ENCODE data around the gene TRIM17. TPM values are rescaled to one million over a fixed set of nuclear protein-coding genes. Genes with fewer than 3 reads are reported as not detected.

The TRIM17 gene
- total RNA-seq, 1 donor from 2014 or later = 9.4 TPM

GRCh38 chr1:228445843-228446650 is 29.4 kb upstream of the TRIM17 start:
- no peak for TF ChIP-seq CTCF (conservative IDR thresholded peaks at IDR 0.05)
- H3K9me3 Mint-ChIP-seq = peaks cover 4% of the 10 kb centered on the region
- no peaks in the 10 kb centered on the region for H3K36me3 Mint-ChIP-seq
- H3K4me3 Mint-ChIP-seq = peak overlapping the region; percentile 86
- peaks cover 16% of the 10 kb centered on the region for H3K4me1 Mint-ChIP-seq (ENCODE audit: unreplicated experiment)
- no peak for DNase-seq (ENCODE audit: extremely low spot score, unreplicated experiment)
- H3K27ac Mint-ChIP-seq = peak overlapping the region; percentile 81
- peaks cover 24% of the 10 kb centered on the region for H3K27me3 Mint-ChIP-seq

- Mint-ChIP-seq H3K27ac (peak overlapping the region; percentile 81), H3K9me3 (peaks cover 4% of the 10 kb centered on the region), H3K4me1 (ENCODE audit: unreplicated experiment) (peaks cover 16% of the 10 kb centered on the region), H3K27me3 (peaks cover 29% of the 10 kb centered on the region), H3K4me3 (peak overlapping the region; percentile 86), H3K36me3 (no peaks in the 10 kb centered on the region)
- DNase-seq (ENCODE audit: extremely low spot score, unreplicated experiment) = no peak
- no peak for TF ChIP-seq CTCF (conservative IDR thresholded peaks at IDR 0.05)
Measured at GRCh38 chr1:228445490-228445842, 28.8 kb upstream of the TRIM17 start.

GRCh38 chr1:228443395-228443794 is 26.7 kb upstream of the TRIM17 start:
- Mint-ChIP-seq H3K36me3 (no peaks in the 10 kb centered on the region), H3K9me3 (peaks cover 3% of the 10 kb centered on the region), H3K27me3 (peaks cover 32% of the 10 kb centered on the region), H3K27ac (no peak overlapping the region), H3K4me1 (ENCODE audit: unreplicated experiment) (peaks cover 20% of the 10 kb centered on the region), H3K4me3 (no peak overlapping the region)
- DNase-seq (ENCODE audit: extremely low spot score, unreplicated experiment) = no peak
- no peak for TF ChIP-seq CTCF (conservative IDR thresholded peaks at IDR 0.05)

GRCh38 chr1:228440761-228441500 is 24.3 kb upstream of the TRIM17 start:
- no peak overlapping the region for H3K27ac Mint-ChIP-seq
- H3K4me1 Mint-ChIP-seq (ENCODE audit: unreplicated experiment) = peaks cover 13% of the 10 kb centered on the region
- TF ChIP-seq CTCF (conservative IDR thresholded peaks at IDR 0.05) = no peak
- peaks cover 24% of the 10 kb centered on the region for H3K27me3 Mint-ChIP-seq
- no peaks in the 10 kb centered on the region for H3K36me3 Mint-ChIP-seq
- H3K4me3 Mint-ChIP-seq = no peak overlapping the region
- no peak for DNase-seq (ENCODE audit: extremely low spot score, unreplicated experiment)
- no peaks in the 10 kb centered on the region for H3K9me3 Mint-ChIP-seq

GRCh38 chr1:228438266-228438665 is 21.6 kb upstream of the TRIM17 start:
- Mint-ChIP-seq H3K4me1 (ENCODE audit: unreplicated experiment) (peaks cover 4% of the 10 kb centered on the region), H3K36me3 (no peaks in the 10 kb centered on the region), H3K27ac (no peak overlapping the region), H3K27me3 (peaks cover 12% of the 10 kb centered on the region), H3K9me3 (no peaks in the 10 kb centered on the region), H3K4me3 (no peak overlapping the region)
- DNase-seq (ENCODE audit: extremely low spot score, unreplicated experiment) = no peak
- no peak for TF ChIP-seq CTCF (conservative IDR thresholded peaks at IDR 0.05)

Measured in type B pancreatic cell (in vitro differentiated cells).